NT2/D1 (cell line): ENCODE measurements around the gene KRTAP4-6.

Experiments
- YY1 ChIP-seq: IDR thresholded peaks from 2 replicates; pipeline ENCODE4 v1.6.1; 2011; ENCODE audit not compliant: insufficient read length, insufficient read depth
- ZNF274 ChIP-seq: IDR thresholded peaks from 2 replicates; pipeline ENCODE4 v1.6.1; 2011; ENCODE audit warnings: mild to moderate bottlenecking, low read depth, low read length

- TF ChIP-seq ZNF274, result no peak
- no peak for TF ChIP-seq YY1
Measured at GRCh38 chr17:41118721-41119120, 21.6 kb downstream of the KRTAP4-6 start.
